Thoracic aorta (tissue), 2 donors: ENCODE data around the gene SLCO2A1. TPM values are rescaled to one million over a fixed set of nuclear protein-coding genes. Genes with fewer than 3 reads are reported as not detected.

Experiments
- ATAC-seq: fragments of 150-250 bp; one replicate; pipeline ENCODE4 v1.8.0; 2017; ENCODE audit warnings: low read depth; ENCODE audit not compliant: insufficient number of reproducible peaks, low FRiP score
- DNase-seq: peaks from one replicate; pipeline ENCODE4 v3.0.0-alpha.2; 2020; ENCODE audit warnings: low spot score
- H3K27ac ChIP-seq, 2 donors: fragments of 200-600 bp; sonication (generic); 1 replicate in 1 of 2; 2 replicates in 1 of 2; pipeline ENCODE4 v1.5.1; 2016; ENCODE audit warnings: mild to moderate bottlenecking in 2 of 2, moderate library complexity in 2 of 2
- H3K27me3 ChIP-seq: fragments of 200-600 bp; sonication (generic); replicated peaks from 2 replicates; pipeline ENCODE4 v1.6.0; 2016; ENCODE audit warnings: mild to moderate bottlenecking; ENCODE audit not compliant: insufficient read depth
- H3K36me3 ChIP-seq: fragments of 200-600 bp; sonication (generic); one replicate; pipeline ENCODE4 v1.5.1; 2016
- H3K4me1 ChIP-seq, 2 donors: fragments of 200-600 bp; sonication (generic); 1 replicate in 1 of 2; 2 replicates in 1 of 2; pipeline versions ENCODE4 v1.5.1 to v1.6.0; 2016; ENCODE audit warnings: low read depth in 2 of 2, mild to moderate bottlenecking in 1 of 2; ENCODE audit not compliant: control insufficient read depth in 1 of 2
- H3K4me3 ChIP-seq: fragments of 200-600 bp; sonication (generic); 2 replicates; pipeline ENCODE4 v1.5.1; 2016; ENCODE audit warnings: mild to moderate bottlenecking
- H3K9me3 ChIP-seq: fragments of 200-600 bp; sonication (generic); 2 replicates; pipeline ENCODE4 v1.5.1; 2016
- CTCF ChIP-seq: fragments of 200-600 bp; sonication (generic); IDR thresholded peaks from one replicate; pipeline ENCODE4 v1.5.1; 2019; ENCODE audit warnings: antibody characterized with exemption
- total RNA-seq, 2 donors: library from RNA; depleted of rRNA; stranded (reverse); fragments of >200 nt; gene quantifications; one replicate each; pipeline versions ENCODE4 v1.1.0 to v1.2.3, GENCODE V29; 2016

SLCO2A1 gene
- total RNA-seq, 2 donors from 2014 or later, result 7.9 to 115 TPM

GRCh38 chr3:133928136-133928893, 101.4 kb downstream of the SLCO2A1 start:
- DNase-seq (no peak), ATAC-seq (no peak)

GRCh38 chr3:133927540-133928066, 102.1 kb downstream of the SLCO2A1 start:
- H3K4me1 ChIP-seq, result peaks cover 4 to 12% of the 10 kb centered on the region in 2 donors
- H3K36me3 ChIP-seq, result no peaks in the 10 kb centered on the region
- no peak for ATAC-seq
- H3K4me3 ChIP-seq, result peak overlapping the region; percentile 80
- no peaks in the 10 kb centered on the region for H3K27me3 ChIP-seq
- H3K27ac ChIP-seq, result no peak overlapping the region
- TF ChIP-seq CTCF, result peak; percentile 75
- H3K9me3 ChIP-seq, result no peaks in the 10 kb centered on the region
- no peak for DNase-seq

More at GRCh38 chr3:133928136-133928893, 101.4 kb downstream of the SLCO2A1 start:
- Histone ChIP-seq H3K27me3 (no peaks in the 10 kb centered on the region), H3K9me3 (no peaks in the 10 kb centered on the region), H3K27ac (no peak overlapping the region), H3K4me3 (peak overlapping the region; percentile 80), H3K4me1 (peaks cover 4 to 12% of the 10 kb centered on the region in 2 donors), H3K36me3 (no peaks in the 10 kb centered on the region)
- TF ChIP-seq CTCF, result no peak

- DNase-seq, result no peak
- H3K4me1 ChIP-seq, result peaks cover 4 to 12% of the 10 kb centered on the region in 2 donors
- ATAC-seq, result no peak
- no peaks in the 10 kb centered on the region for H3K27me3 ChIP-seq
- H3K36me3 ChIP-seq, result no peaks in the 10 kb centered on the region
- H3K9me3 ChIP-seq, result no peaks in the 10 kb centered on the region
- TF ChIP-seq CTCF, result no peak
- peak overlapping the region; percentile 80 for H3K4me3 ChIP-seq
- H3K27ac ChIP-seq, result no peak overlapping the region
Measured at GRCh38 chr3:133926736-133927539, 102.8 kb downstream of the SLCO2A1 start.

GRCh38 chr3:133925960-133926735, 103.6 kb downstream of the SLCO2A1 start:
- no peak overlapping the region for H3K4me3 ChIP-seq
- DNase-seq, result no peak
- ATAC-seq, result no peak
- TF ChIP-seq CTCF, result no peak
- no peak overlapping the region for H3K27ac ChIP-seq
- no peaks in the 10 kb centered on the region for H3K36me3 ChIP-seq
- H3K4me1 ChIP-seq, result peaks cover 4 to 12% of the 10 kb centered on the region in 2 donors
- no peaks in the 10 kb centered on the region for H3K27me3 ChIP-seq
- no peaks in the 10 kb centered on the region for H3K9me3 ChIP-seq
